ENCODE data around the gene SCOC.

- TF ChIP-seq CTCF (conservative IDR thresholded peaks at IDR 0.05) (no peak), ZFX (IDR thresholded peaks at IDR 0.05) (no peak)
These were observed 5.7 kb upstream of the SCOC start for GRCh38 chr4:140367738-140368137.

All from C4-2B (cell line).